GM21447 (cell line): ENCODE results near the gene LTBP4.

Source experiments
- ATAC-seq: cut with Tn5 transposase; IDR thresholded peaks from one replicate; pipeline ENCODE4 v1.9.1; 2021; ENCODE audit not compliant: unreplicated experiment

Gene LTBP4

DNA sequence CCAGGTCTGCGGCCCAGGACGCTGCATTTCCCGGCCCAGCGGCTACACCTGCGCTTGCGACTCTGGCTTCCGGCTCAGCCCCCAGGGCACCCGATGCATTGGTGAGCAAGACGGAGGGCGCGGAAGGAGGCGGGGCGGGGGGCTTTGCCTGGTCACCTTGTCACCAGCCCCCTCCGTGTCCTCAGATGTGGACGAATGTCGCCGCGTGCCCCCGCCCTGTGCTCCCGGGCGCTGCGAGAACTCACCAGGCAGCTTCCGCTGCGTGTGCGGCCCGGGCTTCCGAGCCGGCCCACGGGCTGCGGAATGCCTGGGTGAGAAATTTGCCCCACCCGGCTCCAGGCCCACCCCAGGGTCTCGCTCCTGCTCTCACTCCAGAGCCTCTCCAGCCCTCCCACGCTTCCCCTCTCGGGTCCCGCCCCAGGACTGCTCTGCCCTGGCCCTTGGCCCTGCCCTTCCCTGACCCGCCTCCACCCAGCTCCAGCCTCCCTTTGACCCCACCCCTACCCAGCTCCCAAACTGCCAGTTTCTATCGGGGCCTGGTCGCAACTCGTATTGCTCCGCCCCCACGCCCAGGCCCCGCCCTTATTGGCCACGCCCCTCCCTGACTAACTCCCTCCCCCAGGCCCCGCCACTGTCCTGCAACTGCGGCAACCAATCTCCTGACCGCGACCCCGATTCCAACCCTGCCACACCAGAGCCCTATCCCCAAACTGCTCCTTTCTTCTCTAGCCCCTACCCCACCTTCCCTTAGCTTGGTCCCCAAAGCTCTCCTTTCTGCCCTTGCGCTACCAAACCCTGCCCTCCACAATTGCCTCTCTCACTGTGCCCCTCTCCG, 8.6 kb downstream of the LTBP4 start:
- ATAC-seq = peak; percentile 51

DNA sequence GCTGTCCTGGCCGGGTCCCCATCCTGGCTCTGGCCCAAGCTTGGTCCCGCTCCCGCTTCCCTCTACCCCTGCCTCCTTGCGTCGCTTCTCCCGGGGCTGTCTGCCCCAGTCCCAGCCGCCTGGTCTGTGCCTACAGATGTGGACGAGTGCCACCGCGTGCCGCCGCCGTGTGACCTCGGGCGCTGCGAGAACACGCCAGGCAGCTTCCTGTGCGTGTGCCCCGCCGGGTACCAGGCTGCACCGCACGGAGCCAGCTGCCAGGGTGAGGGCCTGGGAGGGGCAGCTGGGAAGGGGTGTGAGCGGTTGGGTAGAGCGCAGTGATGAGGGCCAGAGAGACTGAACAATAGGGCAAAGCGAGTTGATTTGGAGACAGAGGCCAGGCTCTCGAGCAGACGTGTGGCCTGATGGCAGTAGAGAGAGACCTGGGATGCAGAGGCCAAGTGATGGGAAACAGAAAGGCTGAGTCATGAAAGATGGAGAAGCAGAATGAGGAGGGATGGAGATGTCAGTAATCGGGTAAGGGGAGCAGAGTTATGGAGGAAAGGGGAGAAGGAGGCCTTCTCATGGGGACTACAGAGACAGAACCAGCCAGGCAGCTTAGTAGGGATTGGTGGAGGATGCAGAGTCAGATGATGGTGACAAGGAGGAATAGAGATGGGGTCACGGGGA, 9.4 kb downstream of the LTBP4 start:
- ATAC-seq = no peak

DNA sequence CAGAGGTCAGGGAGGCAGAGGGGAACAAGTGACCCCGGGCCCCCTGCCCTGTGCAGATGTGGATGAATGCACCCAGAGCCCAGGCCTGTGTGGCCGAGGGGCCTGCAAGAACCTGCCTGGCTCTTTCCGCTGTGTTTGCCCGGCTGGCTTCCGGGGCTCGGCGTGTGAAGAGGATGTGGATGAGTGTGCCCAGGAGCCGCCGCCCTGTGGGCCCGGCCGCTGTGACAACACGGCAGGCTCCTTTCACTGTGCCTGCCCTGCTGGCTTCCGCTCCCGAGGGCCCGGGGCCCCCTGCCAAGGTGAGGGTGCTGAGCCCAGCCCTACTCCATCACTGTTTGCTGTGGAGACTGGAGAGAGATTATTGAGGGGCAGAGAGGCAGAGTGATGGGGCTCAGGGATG, 9.9 kb downstream of the LTBP4 start:
- ATAC-seq = no peak

DNA sequence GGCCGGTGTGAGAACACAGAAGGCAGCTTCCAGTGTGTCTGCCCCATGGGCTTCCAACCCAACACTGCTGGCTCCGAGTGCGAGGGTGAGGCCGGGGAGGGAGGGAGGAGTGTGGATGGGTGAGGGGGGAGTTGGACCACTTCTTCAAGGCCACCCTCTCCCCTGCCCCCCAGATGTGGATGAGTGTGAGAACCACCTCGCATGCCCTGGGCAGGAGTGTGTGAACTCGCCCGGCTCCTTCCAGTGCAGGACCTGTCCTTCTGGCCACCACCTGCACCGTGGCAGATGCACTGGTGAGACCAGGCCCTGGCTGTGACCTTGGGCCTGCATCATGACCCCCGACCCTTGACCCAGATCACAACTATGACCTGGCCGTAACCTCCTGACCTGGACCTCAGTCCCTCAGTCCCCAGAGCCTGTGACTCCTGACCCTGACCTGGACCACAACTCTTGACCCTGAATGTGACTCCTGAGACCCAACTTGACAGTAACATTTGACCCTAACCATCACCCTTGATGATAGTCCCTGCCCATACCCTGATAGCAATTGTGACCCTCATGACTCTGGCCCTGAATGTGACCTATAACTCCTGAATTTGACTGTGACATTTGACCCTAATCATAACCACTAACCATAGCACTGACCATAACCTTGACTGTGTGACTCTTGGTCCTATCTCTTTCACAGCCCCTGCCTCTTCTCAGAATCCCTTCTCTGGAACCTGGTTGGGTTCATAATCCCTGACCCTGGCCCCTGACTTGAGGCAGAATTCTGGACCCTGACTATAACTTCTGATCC, 10.9 kb downstream of the LTBP4 start:
- no peak for ATAC-seq

DNA sequence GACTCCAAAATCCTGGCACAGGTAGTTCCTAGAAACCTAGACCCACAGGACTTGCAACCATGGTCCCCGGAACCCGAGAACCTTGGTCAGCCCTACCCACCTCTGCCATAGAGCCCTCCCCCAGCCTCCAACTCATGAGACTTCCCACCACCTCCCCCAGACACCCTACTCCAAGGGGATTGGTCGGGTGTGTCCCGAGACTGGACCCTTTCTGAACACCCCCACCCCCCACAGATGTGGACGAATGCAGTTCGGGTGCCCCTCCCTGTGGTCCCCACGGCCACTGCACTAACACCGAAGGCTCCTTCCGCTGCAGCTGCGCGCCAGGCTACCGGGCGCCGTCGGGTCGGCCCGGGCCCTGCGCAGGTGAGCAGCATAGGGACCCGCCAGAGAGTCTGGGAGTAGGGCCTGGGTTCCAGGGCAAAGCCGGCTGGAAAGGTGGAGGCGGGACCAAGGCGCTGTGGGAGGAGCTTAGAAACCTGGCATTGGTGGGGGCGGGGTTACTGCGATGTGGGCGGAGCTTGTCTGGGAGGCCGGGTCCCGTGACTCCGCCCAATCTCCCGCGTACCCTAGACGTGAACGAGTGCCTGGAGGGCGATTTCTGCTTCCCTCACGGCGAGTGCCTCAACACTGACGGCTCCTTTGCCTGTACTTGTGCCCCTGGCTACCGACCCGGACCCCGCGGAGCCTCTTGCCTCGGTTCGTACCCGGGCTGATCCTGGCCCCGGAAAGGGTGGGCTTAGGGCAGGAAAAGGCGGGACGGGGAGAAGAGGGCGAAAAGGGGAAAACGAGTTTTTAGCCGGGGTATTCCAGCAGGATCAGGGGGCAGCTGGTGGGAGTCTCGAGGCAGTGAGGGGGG, 11.9 kb downstream of the LTBP4 start:
- no peak for ATAC-seq

DNA sequence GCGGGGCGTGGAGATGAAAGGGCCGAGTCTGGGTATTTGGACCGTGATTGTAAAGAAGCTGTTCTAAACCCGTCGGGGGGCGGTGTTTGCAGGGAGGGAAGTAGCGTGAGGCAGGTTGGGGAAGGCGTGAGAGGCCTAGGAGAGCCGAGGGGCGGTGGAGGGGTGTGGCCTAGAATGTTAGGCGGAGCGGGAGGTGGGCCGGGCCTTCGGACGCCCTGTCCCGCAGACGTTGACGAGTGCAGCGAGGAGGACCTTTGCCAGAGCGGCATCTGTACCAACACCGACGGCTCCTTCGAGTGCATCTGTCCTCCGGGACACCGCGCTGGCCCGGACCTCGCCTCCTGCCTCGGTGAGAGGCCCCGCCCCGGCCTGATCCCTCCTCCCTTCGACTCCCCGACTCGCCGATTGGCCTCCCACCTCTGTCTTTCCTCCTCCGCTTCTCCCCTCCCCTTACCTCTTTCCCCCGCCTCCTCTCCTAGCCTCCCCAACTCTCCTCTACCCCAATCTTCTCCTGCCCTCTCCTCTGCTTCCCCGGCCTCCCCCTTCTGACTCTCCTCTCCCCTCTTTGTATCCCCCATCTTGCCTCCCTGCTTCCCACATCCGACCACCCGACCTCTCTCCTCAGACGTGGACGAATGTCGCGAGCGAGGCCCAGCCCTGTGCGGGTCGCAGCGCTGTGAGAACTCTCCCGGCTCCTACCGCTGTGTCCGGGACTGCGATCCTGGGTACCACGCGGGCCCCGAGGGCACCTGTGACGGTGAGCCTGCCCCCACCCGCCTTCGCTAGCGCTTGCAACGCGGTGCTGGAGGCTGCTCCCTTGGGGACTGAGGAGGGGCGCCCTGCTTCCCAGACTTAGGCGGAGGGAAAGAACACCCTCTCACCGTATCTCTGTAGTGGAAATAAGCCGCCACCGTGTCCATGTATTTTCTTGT, 12.8 kb downstream of the LTBP4 start:
- peak; percentile 46 for ATAC-seq

DNA sequence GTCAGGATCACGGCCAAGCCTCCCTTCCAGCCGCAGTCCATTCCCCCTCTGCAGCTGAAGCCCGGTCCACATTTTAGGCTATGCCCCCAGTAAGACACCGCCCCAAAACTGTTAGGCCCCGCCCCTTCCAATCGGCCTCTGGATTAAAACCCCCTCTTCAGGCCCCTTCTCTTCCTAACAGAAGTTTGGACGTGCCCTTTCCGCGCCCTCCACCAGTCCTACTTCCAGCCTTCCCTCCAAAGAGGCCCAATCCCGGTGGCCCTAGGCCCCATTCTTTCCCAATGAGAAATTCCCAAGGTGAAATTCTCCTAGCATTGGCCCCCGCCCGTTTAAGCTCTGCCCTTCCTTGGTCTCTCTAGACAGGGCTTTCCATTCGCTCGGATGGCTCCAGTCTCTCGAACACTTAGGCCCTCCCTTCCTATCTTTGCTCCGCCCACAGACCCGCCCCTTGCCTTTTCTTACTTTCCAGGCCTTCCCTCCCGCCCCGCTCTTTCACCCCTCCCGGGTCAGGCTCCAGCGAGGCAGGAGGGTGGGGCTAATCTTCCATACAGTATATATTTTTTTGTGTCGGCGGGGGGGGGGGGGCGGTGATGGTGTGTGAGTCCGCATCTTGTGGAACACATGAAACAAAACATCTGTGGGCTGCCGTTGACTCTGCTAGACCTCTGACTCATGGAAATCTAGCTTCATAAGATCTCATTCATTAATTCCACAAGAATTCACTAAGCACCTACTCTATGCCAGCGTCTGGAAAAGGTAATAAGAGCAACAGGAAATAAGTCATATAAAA, 13.6 kb downstream of the LTBP4 start:
- ATAC-seq = no peak

DNA sequence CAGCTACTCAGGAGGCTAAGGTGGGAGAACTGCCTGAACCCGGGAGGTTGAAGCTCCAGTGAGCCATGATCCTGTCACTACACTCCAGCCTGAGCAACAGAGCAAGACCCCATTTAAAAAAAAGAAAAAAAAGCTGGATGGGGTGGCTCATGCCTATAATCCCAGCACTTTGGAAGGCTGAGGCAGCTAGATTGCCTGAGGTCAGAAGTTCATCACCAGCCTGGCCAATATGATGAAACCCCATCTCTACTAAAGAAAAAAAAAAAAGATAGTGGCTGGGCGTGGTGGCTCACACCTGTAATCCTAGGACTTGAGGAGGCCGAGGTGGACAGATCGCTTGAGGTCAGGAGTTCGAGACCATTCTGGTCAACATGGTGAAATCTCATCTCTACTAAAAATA, 15.0 kb downstream of the LTBP4 start:
- ATAC-seq = no peak

DNA sequence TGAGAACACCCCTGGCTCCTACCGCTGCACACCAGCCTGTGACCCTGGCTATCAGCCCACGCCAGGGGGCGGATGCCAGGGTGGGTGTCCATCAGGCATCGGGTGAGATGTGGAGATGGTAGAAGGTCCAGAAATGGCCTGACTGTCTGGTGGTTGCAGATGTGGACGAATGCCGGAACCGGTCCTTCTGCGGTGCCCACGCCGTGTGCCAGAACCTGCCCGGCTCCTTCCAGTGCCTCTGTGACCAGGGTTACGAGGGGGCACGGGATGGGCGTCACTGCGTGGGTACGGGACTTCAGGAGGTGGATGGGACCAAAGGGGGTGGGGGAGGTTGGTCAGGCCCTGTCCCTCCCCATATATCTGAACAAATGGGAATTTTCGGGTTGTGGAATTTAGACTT, 15.8 kb downstream of the LTBP4 start:
- no peak for ATAC-seq

DNA sequence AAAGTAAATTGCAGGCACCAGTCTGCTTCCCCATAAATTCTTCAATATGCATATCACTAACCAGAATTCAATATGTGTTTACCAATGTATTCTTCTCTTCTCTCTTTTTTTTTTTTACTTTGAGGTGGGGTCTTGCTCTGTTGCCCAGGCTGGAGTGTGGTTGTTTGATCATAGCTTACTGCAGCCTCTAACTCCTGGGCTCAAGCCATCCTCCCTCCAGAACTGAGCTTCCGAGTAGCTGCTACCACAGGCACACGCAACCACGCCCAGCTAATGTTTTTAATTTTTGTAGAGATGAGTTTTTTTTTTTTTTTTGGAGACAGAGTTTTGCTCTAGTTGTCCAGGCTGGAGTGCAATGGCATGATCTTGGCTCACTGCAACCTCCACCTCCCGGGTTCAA, 16.8 kb downstream of the LTBP4 start:
- ATAC-seq = no peak

DNA sequence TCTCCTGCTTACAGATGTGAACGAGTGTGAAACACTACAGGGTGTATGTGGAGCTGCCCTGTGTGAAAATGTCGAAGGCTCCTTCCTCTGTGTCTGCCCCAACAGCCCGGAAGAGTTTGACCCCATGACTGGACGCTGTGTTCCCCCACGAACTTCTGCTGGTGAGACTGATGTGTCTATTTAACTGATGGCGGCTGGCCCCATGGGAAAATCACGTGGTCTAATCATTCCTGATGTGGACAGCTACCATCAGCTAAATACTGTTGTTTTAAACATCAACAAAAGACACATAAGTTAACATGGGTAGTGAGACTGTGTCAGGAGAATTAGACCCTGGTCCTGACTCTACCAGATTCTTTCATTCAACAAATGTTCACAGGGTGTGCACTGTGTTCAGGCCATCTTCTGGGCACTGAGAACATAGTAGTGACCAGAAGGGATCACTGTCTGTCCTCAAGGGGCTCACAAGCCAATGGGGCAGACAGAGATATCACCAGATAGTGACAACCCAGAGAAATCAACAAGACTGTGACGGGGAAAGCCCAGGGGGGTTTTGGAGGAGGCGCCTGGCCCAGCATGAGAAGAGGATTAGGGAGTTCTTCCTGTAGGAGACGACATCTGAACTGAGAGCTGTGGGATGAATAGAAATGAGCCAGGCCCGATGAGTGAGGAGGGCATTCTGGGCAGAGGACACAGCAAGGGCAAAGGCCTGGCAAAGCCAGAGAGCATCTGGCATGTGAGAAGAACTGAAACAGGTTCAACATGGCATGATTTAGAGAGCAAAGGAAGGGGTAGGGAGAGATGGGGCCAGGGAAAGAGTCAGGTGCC, 18.4 kb downstream of the LTBP4 start:
- ATAC-seq = no peak

DNA sequence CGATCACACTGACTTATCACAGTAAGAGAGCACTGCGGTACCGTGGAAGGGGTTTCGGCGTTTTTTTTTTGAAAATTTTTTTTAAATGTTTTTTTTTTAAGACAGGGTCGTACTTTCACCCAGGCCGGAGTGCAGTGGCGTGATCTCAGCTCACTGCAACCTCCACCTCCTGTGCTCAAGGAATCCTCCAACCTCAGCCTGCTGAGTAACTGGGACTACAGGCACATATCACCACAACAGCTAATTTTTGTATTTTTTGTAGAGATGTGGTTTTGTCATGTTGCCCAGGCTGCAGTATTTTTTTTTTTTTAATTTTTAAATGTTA, 19.0 kb downstream of the LTBP4 start:
- ATAC-seq = no peak

DNA sequence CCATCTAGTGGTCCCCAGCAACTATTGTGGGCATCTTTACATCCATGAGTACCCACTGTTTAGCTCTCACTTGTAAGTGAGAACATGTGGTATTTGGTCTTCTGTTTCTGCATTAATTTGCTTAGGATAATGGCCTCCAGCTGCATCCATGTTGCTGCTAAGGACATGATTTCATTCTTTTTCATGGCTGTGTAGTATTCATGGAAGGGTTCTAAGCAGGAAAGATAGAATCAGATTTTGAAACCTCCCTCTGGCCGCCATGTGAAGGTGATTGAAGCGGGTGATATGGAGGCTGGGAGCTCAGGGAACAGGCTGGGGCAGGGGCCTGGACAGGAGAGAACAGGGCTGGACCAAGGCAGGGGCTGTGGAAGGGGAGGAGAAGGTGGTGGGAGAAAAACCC, 20.1 kb downstream of the LTBP4 start:
- no peak for ATAC-seq

DNA sequence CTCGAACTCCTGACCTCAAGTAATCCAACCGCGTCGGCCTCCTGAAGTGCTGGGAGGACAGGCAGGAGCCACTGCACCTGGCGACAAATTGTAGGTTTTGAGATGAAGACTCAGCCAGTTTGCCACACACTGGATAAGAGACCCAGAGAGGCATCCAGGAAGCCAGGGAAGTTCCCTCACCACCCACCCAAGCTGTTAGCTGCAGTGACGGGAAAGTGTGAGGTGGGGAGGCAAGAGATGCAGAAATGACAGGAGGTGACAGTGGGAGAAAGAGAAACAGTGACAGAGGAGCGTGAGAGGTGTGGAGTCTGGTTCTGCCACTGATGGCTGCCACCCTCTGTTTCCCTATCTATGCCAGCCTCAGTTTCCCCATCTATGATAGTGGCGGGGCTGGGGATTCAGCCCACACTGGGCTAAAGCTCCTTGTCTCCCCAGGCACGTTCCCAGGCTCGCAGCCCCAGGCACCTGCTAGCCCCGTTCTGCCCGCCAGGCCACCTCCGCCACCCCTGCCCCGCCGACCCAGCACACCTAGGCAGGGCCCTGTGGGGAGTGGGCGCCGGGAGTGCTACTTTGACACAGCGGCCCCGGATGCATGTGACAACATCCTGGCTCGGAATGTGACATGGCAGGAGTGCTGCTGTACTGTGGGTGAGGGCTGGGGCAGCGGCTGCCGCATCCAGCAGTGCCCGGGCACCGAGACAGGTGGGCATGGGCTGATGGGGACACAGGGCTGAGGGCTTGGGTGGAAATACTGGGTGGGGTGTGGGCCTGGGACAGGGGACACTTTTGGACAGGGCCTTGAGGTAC, 21.0 kb downstream of the LTBP4 start:
- no peak for ATAC-seq

DNA sequence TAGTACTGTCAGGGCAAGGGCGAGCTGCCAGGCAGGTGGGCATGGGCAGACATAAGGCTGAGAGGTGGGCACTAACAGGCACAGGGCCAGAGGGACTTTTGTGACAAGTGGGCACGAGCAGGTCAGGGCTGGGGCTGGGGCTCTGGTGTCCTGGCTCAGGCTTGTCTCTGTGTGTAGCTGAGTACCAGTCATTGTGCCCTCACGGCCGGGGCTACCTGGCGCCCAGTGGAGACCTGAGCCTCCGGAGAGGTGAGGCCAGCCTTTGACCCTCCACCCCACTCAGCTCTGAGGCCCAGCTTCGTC, 21.6 kb downstream of the LTBP4 start:
- ATAC-seq = no peak

DNA sequence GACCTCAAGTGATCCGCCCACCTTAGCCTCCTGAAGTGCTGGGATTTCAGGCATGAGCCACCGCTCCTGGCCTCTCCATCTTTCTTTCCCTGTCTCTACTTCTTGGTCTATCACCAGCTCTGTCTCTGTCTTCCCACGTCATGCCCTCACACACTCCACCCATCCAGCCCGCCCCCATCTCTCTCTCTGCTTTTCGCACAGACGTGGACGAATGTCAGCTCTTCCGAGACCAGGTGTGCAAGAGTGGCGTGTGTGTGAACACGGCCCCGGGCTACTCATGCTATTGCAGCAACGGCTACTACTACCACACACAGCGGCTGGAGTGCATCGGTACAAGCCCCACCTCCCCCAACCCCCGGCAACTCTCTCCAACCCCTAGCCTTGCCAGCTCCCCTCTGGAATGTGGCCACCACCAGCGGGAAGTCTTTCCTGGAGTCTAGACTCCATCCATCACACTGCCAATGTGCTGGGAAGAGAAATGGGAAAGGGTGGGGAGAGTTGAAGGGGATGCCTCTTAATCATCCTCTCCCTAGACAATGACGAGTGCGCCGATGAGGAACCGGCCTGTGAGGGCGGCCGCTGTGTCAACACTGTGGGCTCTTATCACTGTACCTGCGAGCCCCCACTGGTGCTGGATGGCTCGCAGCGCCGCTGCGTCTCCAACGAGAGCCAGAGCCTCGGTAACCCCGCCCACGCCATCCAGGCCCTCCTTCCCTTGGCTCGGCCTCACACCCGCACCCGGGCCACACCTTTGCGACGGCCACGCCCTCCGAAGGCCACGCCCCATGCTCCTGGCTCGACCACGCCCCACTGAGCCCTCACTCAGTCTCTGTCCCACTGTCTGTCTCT, 22.5 kb downstream of the LTBP4 start:
- ATAC-seq = no peak
